T47D (cell line): ENCODE measurements around the gene NTM.

ENCODE experiments used
- DNase-seq, 2 experiments: peaks; one replicate each; pipeline versions ENCODE4 v3.0.0 to v3.0.0-alpha.2; 2011 to 2012; ENCODE audit warnings: low read depth in 1 of 2, low spot score in 1 of 2
- JUND ChIP-seq: IDR thresholded peaks from 2 replicates; pipeline ENCODE4 v1.6.1; 2012; ENCODE audit warnings: low read depth
- in situ Hi-C: cut with HindIII; loops from 2 replicates; pipeline ENCODE4 v1.10.0; 2016; ENCODE audit warnings: low sequenced_read_pairs, low pct_unique_long_range_greater_than_20kb

Gene NTM

DNA sequence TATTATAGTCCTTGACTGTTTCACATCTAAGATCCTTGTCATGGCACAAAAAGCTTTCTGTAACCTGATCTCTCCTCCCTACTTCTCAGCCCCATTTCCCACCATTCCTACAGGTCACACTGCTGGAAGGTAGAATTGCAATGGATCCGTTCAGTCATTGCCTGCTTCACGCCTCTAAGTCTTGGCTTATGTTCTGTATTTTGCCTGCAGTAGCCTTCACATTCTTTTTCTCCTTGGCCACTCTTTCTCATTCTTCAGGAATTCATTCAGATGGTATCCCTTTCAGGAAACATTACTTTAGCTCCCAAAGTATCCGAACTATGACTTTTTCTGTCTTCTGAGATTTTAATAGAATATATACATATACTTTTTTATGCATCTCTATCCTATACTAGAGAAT is 731.5 kb downstream of the NTM start:
- in situ Hi-C loops, result no loop called here
- TF ChIP-seq JUND, result no peak

DNA sequence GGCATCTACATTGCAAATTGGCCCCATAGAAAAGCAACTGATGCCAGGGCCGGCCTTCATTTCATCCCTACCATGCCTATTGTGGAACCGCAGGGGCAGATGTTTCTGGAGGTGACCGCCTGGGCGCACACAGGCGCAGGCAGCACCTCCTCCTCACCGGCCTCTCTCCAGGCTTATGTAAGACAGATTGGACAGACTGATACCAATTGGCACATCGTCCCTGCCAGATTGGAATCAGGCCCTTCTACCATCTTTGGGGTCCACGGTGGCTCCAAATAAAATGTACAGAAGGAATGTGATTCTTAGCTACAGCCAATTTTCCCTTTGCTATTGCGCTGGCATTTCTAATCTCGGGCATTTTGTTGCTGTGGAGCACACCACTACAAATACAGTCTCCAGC is 732.6 kb downstream of the NTM start:
- in situ Hi-C loops, result no loop called here
- DNase-seq, result no peak
- no peak for TF ChIP-seq JUND

More for the DNA sequence above, 731.5 kb downstream of the NTM start:
- DNase-seq, result no peak

DNA sequence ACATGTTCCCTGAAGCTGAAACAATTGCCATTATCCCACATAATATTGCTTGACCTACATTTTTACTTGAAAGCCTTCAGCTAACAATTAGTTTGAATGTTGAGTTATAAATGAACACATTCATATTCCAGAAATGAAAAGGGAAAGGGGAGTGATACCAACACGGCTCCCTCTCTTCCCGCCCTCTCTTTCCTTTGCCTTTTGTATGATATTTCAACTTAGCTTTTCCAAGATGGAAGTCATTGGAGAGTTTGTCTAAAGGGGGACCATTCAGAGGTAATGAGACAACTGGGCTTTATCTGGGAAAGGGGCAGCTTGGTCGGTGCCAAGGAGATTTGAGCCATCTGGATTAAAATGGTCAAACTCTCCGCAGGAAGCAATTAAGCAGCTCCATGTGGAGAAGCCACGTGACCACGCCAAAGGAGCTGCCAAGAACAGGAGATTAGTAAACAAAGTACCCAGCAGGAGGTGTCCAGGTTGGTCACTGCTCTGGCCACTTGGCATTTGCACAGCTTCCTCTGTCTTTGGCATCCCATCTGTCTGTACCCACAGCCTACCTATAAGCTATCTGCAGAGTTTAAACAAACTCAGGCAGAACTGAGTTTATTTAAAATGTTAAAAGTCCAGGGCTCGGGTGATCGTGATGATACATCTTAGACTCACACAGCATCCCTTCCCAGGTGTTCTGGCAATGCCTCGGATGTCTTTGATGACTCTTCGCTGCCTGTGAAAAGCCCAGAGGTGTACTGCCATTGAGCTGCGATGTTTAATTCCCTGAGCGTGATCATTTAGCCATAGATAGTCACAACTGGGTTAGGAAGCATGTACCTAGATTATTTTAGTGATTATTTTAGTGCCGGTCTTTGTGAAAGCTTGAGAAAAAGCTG is 735.9 kb downstream of the NTM start:
- TF ChIP-seq JUND, result no peak
- in situ Hi-C loops, result no loop called here
- no peak for DNase-seq

DNA sequence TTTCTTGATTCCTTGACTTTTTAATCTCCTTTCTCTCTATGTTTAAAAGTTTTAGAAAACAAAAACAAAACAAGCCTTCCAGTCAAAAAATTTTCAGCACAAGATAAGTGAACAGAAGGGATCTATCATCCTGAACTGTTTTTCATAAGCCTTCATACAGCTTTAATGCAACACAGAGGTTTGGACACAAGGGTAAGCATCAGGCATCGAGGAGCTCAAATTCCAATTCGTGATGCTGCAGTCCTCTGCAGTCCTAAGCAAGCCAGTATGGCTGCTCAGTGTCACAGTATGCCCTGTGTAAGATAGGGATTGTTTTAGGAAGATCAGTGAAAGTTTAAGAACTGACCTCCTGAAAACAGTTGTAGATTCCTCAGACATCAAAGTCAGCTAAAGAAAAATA is 740.9 kb downstream of the NTM start:
- no peak for TF ChIP-seq JUND
- in situ Hi-C loops, result no loop called here

DNA sequence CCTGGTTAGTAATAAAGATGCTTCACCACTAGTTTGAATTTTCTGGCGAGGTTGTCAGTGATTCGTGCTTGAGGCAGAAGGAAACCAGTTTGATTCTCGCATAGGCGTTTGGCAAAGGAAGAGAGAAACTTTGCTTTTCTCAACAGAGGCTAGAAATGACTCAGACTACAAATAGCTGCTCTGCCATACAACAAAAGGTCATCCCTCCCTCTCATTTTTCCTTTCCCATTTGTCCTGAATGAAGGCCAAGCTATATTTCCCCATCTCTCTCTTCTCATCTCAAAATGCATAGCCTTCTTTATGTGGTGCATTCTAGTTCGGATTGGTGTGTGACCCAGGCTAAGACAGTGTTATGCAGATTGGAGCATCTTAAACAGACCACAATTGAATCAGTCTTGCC is 741.4 kb downstream of the NTM start:
- in situ Hi-C loops, result no loop called here
- TF ChIP-seq JUND, result no peak
- no peak for DNase-seq

More for the DNA sequence above, 740.9 kb downstream of the NTM start:
- no peak for DNase-seq

DNA sequence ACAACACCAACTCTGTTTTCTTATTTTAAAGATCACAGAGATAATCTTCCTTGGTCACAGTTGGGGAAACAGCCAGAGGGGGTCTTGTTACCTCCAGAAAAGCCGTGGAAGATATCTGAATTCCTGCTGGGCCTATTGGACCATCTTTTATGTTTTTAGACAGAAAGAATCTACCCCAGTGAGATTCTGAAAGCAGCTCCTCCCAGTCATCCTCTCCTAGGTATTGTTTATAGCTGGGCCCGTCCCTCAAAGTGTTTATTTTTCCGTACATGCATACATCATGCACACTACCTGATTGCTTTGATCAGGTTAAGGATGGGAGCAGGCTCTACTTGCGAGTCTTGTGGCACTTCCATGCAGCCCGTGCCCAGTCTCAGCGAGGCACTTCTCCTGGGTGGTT is 742.4 kb downstream of the NTM start:
- in situ Hi-C loops, result no loop called here
- DNase-seq, result no peak
- no peak for TF ChIP-seq JUND

DNA sequence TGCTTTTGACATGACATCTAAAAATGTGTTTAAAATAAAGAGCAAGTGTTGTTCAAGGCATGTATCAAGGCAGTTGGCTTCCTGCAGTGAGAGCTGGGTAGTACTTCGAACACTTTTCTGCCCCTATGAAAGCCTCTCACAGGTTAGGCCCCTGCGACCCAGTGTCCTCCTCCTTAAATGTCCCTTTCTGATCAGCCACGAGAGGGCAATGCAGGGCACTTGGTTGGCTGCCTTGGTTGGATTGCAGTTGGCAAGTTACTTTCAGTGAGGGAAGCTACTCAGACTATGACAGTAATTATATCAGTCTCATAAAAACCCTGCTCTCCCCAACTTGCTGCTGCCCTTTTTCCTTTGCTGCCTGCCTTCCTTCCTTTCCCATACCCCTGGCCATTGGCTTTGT is 743.8 kb downstream of the NTM start:
- DNase-seq, result peak in 1 of 2 experiments; percentile 17
- in situ Hi-C loops, result no loop called here
- TF ChIP-seq JUND, result no peak

DNA sequence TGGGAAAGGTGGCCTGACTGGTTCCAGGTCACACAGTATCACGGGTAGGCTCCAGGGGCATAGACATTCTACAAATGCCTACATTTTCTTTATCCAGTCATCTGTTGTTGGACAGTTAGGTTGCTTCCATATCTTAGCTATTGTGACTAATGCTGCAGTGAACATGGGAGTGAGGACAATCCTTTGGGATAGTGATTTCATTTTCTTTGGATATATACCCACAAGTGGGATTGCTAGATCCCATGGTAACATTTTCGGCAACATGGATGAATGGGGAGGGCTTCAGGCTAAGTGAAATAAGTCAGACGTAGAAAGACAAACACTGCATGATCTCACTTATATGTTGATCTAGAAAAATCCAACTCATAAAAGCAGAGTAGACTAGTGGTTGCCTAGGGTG is 744.3 kb downstream of the NTM start:
- no peak for TF ChIP-seq JUND
- no peak for DNase-seq
- in situ Hi-C loops, result no loop called here

DNA sequence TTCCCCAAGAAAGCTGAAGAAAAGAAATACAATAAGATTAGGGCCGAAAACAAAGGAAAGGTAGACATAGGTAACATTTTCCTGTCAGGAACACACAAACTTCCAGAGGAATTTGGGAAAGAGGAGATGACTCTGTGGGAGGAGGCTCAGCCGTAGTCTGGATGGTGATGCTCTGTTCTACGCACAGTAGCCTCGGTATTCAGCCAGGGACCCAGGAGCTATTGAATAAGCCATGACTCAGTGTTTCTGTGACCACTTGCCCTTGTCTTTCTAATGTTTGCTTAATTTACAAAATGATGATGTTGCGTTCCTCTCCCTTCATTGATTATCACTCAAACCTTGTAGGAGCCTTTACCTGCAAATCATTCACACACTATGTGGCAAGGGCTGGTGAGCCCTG is 745.0 kb downstream of the NTM start:
- in situ Hi-C loops, result no loop called here
- TF ChIP-seq JUND, result no peak
- DNase-seq, result no peak

DNA sequence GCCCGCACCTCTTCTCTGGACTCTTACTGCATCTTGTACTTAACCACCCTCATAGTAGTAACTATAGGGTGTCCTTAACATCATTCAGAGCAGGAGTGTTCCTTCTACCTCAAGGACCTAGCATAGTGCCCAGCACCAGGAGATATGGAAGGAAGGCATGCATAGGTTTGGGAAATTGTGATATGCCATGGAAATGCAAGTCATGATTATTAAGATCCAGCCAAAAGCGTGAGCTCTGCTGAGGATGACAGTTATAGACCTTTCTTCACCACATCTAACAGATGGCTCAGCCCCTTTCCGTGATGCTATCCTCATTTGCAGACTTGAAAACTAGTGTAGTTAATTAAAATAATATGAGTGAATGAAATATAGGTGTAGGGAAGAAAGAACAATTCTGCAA is 746.1 kb downstream of the NTM start:
- DNase-seq, result no peak
- no peak for TF ChIP-seq JUND
- in situ Hi-C loops, result no loop called here

DNA sequence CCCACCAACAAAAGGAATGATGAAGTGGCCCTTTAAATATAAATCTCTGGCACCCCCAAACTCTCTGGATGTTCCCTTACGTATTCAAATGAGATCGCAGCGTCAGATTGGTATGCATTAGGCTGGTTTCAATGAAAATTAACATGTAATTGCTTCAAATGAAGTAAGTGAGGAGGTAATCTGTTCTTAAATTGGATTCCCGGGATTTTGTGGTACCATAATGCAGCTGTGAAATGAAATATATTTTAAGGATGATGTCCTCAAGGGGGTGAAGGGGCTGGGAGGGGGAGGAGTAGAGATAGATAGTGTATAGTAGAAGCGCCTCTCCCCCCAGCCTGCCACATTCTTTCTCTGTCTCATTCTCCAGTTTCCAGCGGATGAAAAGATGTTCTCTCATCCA is 748.2 kb downstream of the NTM start:
- no peak for TF ChIP-seq JUND
- DNase-seq, result no peak
- in situ Hi-C loops, result no loop called here

DNA sequence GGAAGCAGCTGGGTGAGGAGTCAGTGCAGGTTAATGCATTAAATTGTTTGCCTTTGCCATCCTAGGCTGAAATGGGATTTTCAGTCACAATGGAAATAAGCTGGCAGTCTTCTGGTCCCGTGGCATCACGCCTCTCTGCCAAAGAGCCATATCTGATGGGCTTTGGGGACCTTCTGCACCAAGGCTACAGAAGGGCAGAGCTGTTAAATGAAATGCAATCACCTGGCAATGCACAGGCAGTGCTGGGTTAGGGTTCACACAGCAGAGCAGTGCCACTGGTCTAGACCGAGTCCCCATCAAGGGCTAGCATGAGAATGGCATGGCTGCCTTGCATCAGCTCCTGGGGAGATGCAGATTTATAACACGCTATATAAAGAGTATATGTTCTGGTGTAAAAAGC is 749.2 kb downstream of the NTM start:
- in situ Hi-C loops, result no loop called here
- no peak for DNase-seq
- no peak for TF ChIP-seq JUND

DNA sequence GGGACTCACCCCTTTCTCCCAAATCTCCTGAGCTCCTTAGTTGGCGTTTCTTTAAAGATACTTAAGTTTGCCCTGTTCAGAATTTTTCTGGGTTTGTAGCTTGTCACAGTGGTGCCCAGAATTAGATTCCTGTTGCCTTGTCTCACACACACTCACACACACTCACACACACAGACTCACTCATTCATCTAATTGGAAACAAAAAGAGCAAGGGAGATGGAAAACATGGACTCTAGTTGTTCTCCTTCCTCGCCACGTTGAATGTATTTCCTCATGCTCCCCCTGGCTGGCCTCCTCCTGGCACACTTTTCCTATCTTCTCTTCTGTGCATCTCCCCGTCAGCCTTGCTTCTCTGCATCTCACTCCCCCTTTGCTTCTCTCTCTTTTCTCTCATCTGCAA is 752.3 kb downstream of the NTM start:
- in situ Hi-C loops, result no loop called here
- no peak for TF ChIP-seq JUND
- DNase-seq, result no peak

DNA sequence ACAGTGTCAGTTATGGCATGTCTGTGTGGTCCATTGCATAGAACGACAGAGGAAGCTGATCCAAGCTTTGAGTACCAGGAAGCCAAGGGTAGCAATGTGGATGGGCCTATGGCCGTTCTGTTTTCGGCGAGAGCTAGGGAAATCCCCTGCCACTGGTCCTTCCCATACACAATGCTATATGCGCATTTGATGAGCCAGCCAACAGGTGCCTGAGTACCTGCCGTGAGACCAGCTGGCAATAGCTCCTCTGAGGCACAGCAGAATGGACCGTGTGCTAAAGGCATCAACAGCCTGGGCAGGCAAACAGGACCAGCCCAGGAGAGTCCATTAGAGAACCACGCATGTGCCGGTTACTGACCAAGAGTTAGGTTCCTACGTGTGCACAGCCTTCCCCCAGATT is 753.0 kb downstream of the NTM start:
- no peak for TF ChIP-seq JUND
- in situ Hi-C loops, result no loop called here
- no peak for DNase-seq
